GM23248 (cell line): ENCODE data around the gene LAMA2.

Experiments
- EZH2 ChIP-seq: fragments of 200-600 bp; sonication (generic); IDR thresholded peaks from 2 replicates; pipeline ENCODE4 v1.6.1; 2018; ENCODE audit warnings: antibody characterized with exemption, mild to moderate bottlenecking; ENCODE audit not compliant: insufficient read depth, poor library complexity, severe bottlenecking
- EZH2phosphoT487 ChIP-seq: fragments of 200-600 bp; sonication (generic); IDR thresholded peaks from 2 replicates; pipeline ENCODE4 v1.6.1; 2018; ENCODE audit warnings: antibody characterized with exemption, moderate library complexity, mild to moderate bottlenecking, low read depth; ENCODE audit not compliant: insufficient read depth

- TF ChIP-seq EZH2phosphoT487 (no peak), EZH2 (no peak)
These were observed 298.1 kb downstream of the LAMA2 start for GRCh38 chr6:129181001-129181400.
